ENCODE results near the gene KDM3A.

GRCh38 chr2:86512892-86513291 is 71.7 kb downstream of the KDM3A start:
- TF ChIP-seq, protein P1, sequence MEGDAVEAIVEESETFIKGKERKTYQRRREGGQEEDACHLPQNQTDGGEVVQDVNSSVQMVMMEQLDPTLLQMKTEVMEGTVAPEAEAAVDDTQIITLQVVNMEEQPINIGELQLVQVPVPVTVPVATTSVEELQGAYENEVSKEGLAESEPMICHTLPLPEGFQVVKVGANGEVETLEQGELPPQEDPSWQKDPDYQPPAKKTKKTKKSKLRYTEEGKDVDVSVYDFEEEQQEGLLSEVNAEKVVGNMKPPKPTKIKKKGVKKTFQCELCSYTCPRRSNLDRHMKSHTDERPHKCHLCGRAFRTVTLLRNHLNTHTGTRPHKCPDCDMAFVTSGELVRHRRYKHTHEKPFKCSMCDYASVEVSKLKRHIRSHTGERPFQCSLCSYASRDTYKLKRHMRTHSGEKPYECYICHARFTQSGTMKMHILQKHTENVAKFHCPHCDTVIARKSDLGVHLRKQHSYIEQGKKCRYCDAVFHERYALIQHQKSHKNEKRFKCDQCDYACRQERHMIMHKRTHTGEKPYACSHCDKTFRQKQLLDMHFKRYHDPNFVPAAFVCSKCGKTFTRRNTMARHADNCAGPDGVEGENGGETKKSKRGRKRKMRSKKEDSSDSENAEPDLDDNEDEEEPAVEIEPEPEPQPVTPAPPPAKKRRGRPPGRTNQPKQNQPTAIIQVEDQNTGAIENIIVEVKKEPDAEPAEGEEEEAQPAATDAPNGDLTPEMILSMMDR (IDR thresholded peaks at IDR 0.05): no peak
- TF ChIP-seq POLR2A (IDR thresholded peaks at IDR 0.05): no peak
